H1 (cell line): ENCODE measurements around the gene PCGF3. TPM values are rescaled to one million over a fixed set of nuclear protein-coding genes. Genes with fewer than 3 reads are reported as not detected.

ENCODE experiments used
- CTCF ChIA-PET: fragments of 300-600 bp; sonication (Branson Sonifier 250); formaldehyde crosslinking; loops from one replicate; lab custom pipeline; 2021; ENCODE audit not compliant: partially characterized antibody; lab: Charles Lee
- POLR2A ChIA-PET: fragments of 300-600 bp; sonication (Branson Sonifier 250); formaldehyde crosslinking; loops from one replicate; lab custom pipeline; 2021; ENCODE audit warnings: inconsistent platforms; ENCODE audit not compliant: partially characterized antibody; lab: Charles Lee
- DNase-seq, 2 experiments: peaks; one replicate each; pipeline versions ENCODE4 v3.0.0 to v3.0.0-alpha.2; 2010 to 2022; ENCODE audit warnings: low spot score in 2 of 2, low read depth in 1 of 2, mixed read lengths in 1 of 2
- FAIRE-seq: peaks from 2 replicates; lab custom pipeline; 2011; peaks lifted over from hg19 to GRCh38; lab: Jason Lieb, UNC
- H2AFZ ChIP-seq: 2 replicates; pipeline ENCODE4 v1.8.1; 2012; ENCODE audit warnings: low read length, inconsistent platforms
- H2AK5ac ChIP-seq: 2 replicates; pipeline ENCODE4 v1.6.1; 2013; ENCODE audit warnings: low read depth, low read length
- H2BK120ac ChIP-seq: replicated peaks from 2 replicates; pipeline ENCODE3; 2013; ENCODE audit warnings: low read depth, low read length, inconsistent platforms
- H2BK12ac ChIP-seq: 2 replicates; pipeline ENCODE4 v1.6.1; 2013; ENCODE audit warnings: low read depth, low read length
- H2BK15ac ChIP-seq: 2 replicates; pipeline ENCODE4 v1.6.1; 2013; ENCODE audit warnings: low read length
- H2BK20ac ChIP-seq: 2 replicates; pipeline ENCODE4 v1.6.1; 2013; ENCODE audit warnings: low read length
- H2BK5ac ChIP-seq: 2 replicates; pipeline ENCODE4 v1.6.1; 2013; ENCODE audit warnings: low read depth, low read length
- H3K14ac ChIP-seq: 2 replicates; pipeline ENCODE4 v1.6.1; 2013; ENCODE audit warnings: inconsistent platforms; ENCODE audit not compliant: insufficient read length
- H3K18ac ChIP-seq: 2 replicates; pipeline ENCODE4 v1.6.1; 2013; ENCODE audit warnings: low read length; ENCODE audit errors: extremely low read depth
- H3K23ac ChIP-seq: 2 replicates; pipeline ENCODE4 v1.6.1; 2013; ENCODE audit warnings: inconsistent platforms; ENCODE audit not compliant: insufficient read length
- H3K23me2 ChIP-seq: 2 replicates; pipeline ENCODE4 v1.6.1; 2013; ENCODE audit warnings: low read depth, low read length
- H3K27ac ChIP-seq: 2 replicates; pipeline ENCODE4 v1.6.1; 2011; ENCODE audit warnings: low read depth, low read length, inconsistent platforms
- H3K27me3 ChIP-seq, 4 experiments: replicated peaks in 1 of 4; 1 replicate in 1 of 4; 2 replicates in 3 of 4; pipeline versions ENCODE4 v1.6.1 to v1.8.1; 2011 to 2013; ENCODE audit warnings: low read length in 3 of 4, mild to moderate bottlenecking in 3 of 4, inconsistent platforms in 2 of 4, mixed read lengths in 2 of 4, moderate library complexity in 1 of 4; ENCODE audit not compliant: control insufficient read depth in 3 of 4, insufficient read depth in 3 of 4; ENCODE audit errors: extremely low read depth in 1 of 4
- H3K36me3 ChIP-seq, 4 experiments: 2 replicates each; pipeline versions ENCODE4 v1.6.1 to v1.8.1; 2011 to 2013; ENCODE audit warnings: mild to moderate bottlenecking in 4 of 4, low read length in 3 of 4, moderate library complexity in 2 of 4, control low read depth in 1 of 4, inconsistent platforms in 1 of 4; ENCODE audit not compliant: insufficient read depth in 4 of 4, control insufficient read depth in 2 of 4
- H3K4ac ChIP-seq: replicated peaks from 2 replicates; pipeline ENCODE3; 2013; ENCODE audit warnings: low read length, low read depth, mixed read lengths, inconsistent platforms; ENCODE audit not compliant: insufficient read length
- H3K4me1 ChIP-seq, 4 experiments: replicated peaks in 1 of 4; 1 replicate in 1 of 4; 2 replicates in 3 of 4; pipeline versions ENCODE4 v1.6.1 to v1.8.1; 2011 to 2013; ENCODE audit warnings: low read length in 3 of 4, inconsistent platforms in 2 of 4, mixed read lengths in 1 of 4; ENCODE audit not compliant: insufficient read depth in 4 of 4, control insufficient read depth in 3 of 4
- H3K4me2 ChIP-seq, 2 experiments: 2 replicates each; pipeline versions ENCODE4 v1.6.1 to v1.8.1; 2011 to 2013; ENCODE audit warnings: low read depth in 2 of 2, low read length in 2 of 2, control low read depth in 1 of 2, inconsistent platforms in 1 of 2, mild to moderate bottlenecking in 1 of 2; ENCODE audit not compliant: insufficient read depth in 1 of 2
- H3K4me3 ChIP-seq, 4 experiments: fragments of 200-600, 300-600 bp in 1 of 4; sonication (generic), shearing (Covaris generic), sonication (Bioruptor Twin) in 1 of 4; 2 replicates each; pipeline versions ENCODE4 v1.5.1 to v1.8.1; 2011 to 2016; ENCODE audit warnings: low read length in 4 of 4, low read depth in 3 of 4, control low read depth in 2 of 4, inconsistent platforms in 2 of 4, mild to moderate bottlenecking in 2 of 4, mixed read lengths in 1 of 4, moderate library complexity in 1 of 4; ENCODE audit not compliant: insufficient read depth in 2 of 4; ENCODE audit errors: extremely low read depth in 1 of 4
- H3K56ac ChIP-seq: replicated peaks from 2 replicates; pipeline ENCODE3; 2013; ENCODE audit warnings: low read depth, mild to moderate bottlenecking, mixed read lengths, low read length, inconsistent platforms; ENCODE audit not compliant: insufficient read length
- H3K79me1 ChIP-seq: 2 replicates; pipeline ENCODE4 v1.6.1; 2013; ENCODE audit warnings: low read depth, low read length, control low read depth
- H3K79me2 ChIP-seq, 2 experiments: 2 replicates each; pipeline versions ENCODE4 v1.6.1 to v1.8.1; 2012 to 2013; ENCODE audit warnings: low read length in 2 of 2, mild to moderate bottlenecking in 2 of 2, inconsistent platforms in 1 of 2; ENCODE audit not compliant: insufficient read depth in 2 of 2, control insufficient read depth in 1 of 2
- H3K9ac ChIP-seq, 4 experiments: replicated peaks in 1 of 4; 1 replicate in 1 of 4; 2 replicates in 3 of 4; pipeline versions ENCODE4 v1.6.1 to v1.8.1; 2011 to 2013; ENCODE audit warnings: low read depth in 3 of 4, low read length in 3 of 4, control low read depth in 2 of 4, mild to moderate bottlenecking in 2 of 4, moderate library complexity in 2 of 4, inconsistent platforms in 1 of 4; ENCODE audit errors: extremely low read depth in 1 of 4
- H3K9me3 ChIP-seq, 2 experiments: 2 replicates each; pipeline versions ENCODE4 v1.6.1 to v1.8.1; 2012 to 2013; ENCODE audit warnings: mild to moderate bottlenecking in 2 of 2, moderate library complexity in 2 of 2, control low read depth in 1 of 2, inconsistent platforms in 1 of 2, low read depth in 1 of 2, low read length in 1 of 2, mixed read lengths in 1 of 2; ENCODE audit not compliant: insufficient read depth in 2 of 2
- H4K20me1 ChIP-seq, 2 experiments: replicated peaks in 1 of 2; 2 replicates each; pipeline versions ENCODE3 to v1.8.1; 2011 to 2013; ENCODE audit warnings: inconsistent platforms in 2 of 2, low read length in 2 of 2, mild to moderate bottlenecking in 1 of 2; ENCODE audit not compliant: insufficient read depth in 2 of 2, control insufficient read depth in 1 of 2
- H4K5ac ChIP-seq: 2 replicates; pipeline ENCODE4 v1.6.1; 2013; ENCODE audit warnings: low read length, low read depth, mixed read lengths, inconsistent platforms; ENCODE audit not compliant: insufficient read length
- H4K8ac ChIP-seq: 2 replicates; pipeline ENCODE4 v1.8.0; 2013; ENCODE audit warnings: mild to moderate bottlenecking, moderate library complexity, low read length, inconsistent platforms; ENCODE audit not compliant: insufficient read depth; ENCODE audit errors: extremely low read depth
- H4K91ac ChIP-seq: replicated peaks from 2 replicates; pipeline ENCODE3; 2013; ENCODE audit warnings: low read length, mixed read lengths, inconsistent platforms; ENCODE audit not compliant: insufficient read length
- POLR2A ChIP-seq, 2 experiments: IDR thresholded peaks; 1 replicate in 1 of 2; 2 replicates in 1 of 2; pipeline ENCODE4 v1.6.1; 2011; ENCODE audit warnings: low read depth in 2 of 2, low read length in 2 of 2, mild to moderate bottlenecking in 2 of 2; ENCODE audit errors: control extremely low read depth in 1 of 2
- RAD21 ChIP-seq, 2 experiments: IDR thresholded peaks in 1 of 2; conservative IDR thresholded peaks in 1 of 2; 2 replicates each; pipeline ENCODE4 v1.6.1; 2011; ENCODE audit warnings: low read depth in 2 of 2, low read length in 2 of 2, improper control_type of control experiment in 1 of 2, inconsistent platforms in 1 of 2, mild to moderate bottlenecking in 1 of 2, moderate library complexity in 1 of 2
- SIN3A ChIP-seq, 2 experiments: IDR thresholded peaks in 1 of 2; conservative IDR thresholded peaks in 1 of 2; 2 replicates each; pipeline ENCODE4 v1.6.1; 2011 to 2012; ENCODE audit warnings: low read length in 2 of 2, improper control_type of control experiment in 1 of 2, low read depth in 1 of 2, mild to moderate bottlenecking in 1 of 2
- WGBS, 2 experiments: shearing (Covaris generic) in 1 of 2; methylation state at CpG; one replicate each; pipeline versions ENCODE4 v1.1.6 to v1.1.7; 2013 to 2015; ENCODE audit warnings: low lambda C conversion rate in 2 of 2, mixed read lengths in 2 of 2, inconsistent platforms in 1 of 2, low coverage in 1 of 2, missing lambda C conversion rate in 1 of 2; ENCODE audit not compliant: insufficient replicate concordance in 2 of 2, insufficient coverage in 1 of 2, insufficient read length in 1 of 2; ENCODE audit errors: extremely low coverage in 1 of 2, missing lambda C conversion rate in 1 of 2; 5-methylcytosine and 5-hydroxymethylcytosine counted together
- polyA plus RNA-seq, 7 experiments: library from polyadenylated mRNA; depleted of rRNA in 3 of 7; stranded (reverse) in 5 of 7; unstranded in 2 of 7; fragments of >200 nt in 5 of 7; fragments of 200-250 nt in 2 of 7; gene quantifications; 1 replicate in 5 of 7; 2 replicates in 1 of 7; 4 replicates in 1 of 7; pipeline versions ENCODE4 v1.2.1 to v1.2.3, GENCODE V29; 2011 to 2013; ENCODE audit warnings: missing spikeins in 2 of 7, mixed read lengths in 2 of 7
- total RNA-seq: library from RNA; stranded (reverse); fragmentation: NEBNext Ultra II Directional; extraction: Animal tissue kit (Norgen Biotek cat#: 25700); gene quantifications from 2 replicates; pipeline ENCODE4 v1.2.1, GENCODE V29; 2021

Gene PCGF3
- total and polyA plus RNA-seq, 2 of the 8 experiments (the other 6 are each of a cell fraction or from before 2014, with no cell fraction given), result 52.7 to 52.9 TPM

- FAIRE-seq, result no peak
- H4K91ac ChIP-seq, result no peak overlapping the region
- H2BK15ac ChIP-seq, result no peak overlapping the region
- peaks cover 0 to 8% (median 7%) of the 10 kb centered on the region in 4 experiments; a peak in 6 of 7 replicates for H3K4me1 ChIP-seq
- no peak overlapping the region for H3K27ac ChIP-seq
- no peak for DNase-seq
- no peak overlapping the region for H2AK5ac ChIP-seq
- H3K23ac ChIP-seq, result no peak overlapping the region
- TF ChIP-seq POLR2A (IDR thresholded peaks at IDR 0.05; ENCODE audit: control extremely low read depth in 1 of 2, low read depth in 2 of 2, low read length in 2 of 2) (peak in 1 of 2 experiments; percentile 46; a peak in 1 of 3 replicates), SIN3A (conservative IDR thresholded peaks at IDR 0.05 in 1 of 2, IDR thresholded peaks at IDR 0.05 in 1 of 2; ENCODE audit: low read depth in 1 of 2, low read length in 2 of 2) (no peak), RAD21 (IDR thresholded peaks at IDR 0.05 in 1 of 2, conservative IDR thresholded peaks at IDR 0.05 in 1 of 2; ENCODE audit: low read depth in 2 of 2, low read length in 2 of 2) (no peak)
- no peak overlapping the region for H2BK5ac ChIP-seq
- H2BK12ac ChIP-seq, result no peak overlapping the region
- no peak overlapping the region for H4K8ac ChIP-seq
- no peak overlapping the region for H3K9ac ChIP-seq
- H3K27me3 ChIP-seq, result no peaks in the 10 kb centered on the region; a peak in 1 of 7 replicates
- H2BK20ac ChIP-seq, result no peak overlapping the region
- H3K79me1 ChIP-seq, result peaks cover 9% of the 10 kb centered on the region
- CTCF ChIA-PET, result no interaction called here
- H2AFZ ChIP-seq, result no peak overlapping the region
- H3K56ac ChIP-seq, result no peak overlapping the region
- no peak overlapping the region for H3K4me2 ChIP-seq
- no peak overlapping the region for H3K14ac ChIP-seq
- no peak overlapping the region for H4K5ac ChIP-seq
- no peak overlapping the region for H3K18ac ChIP-seq
- no peaks in the 10 kb centered on the region for H3K9me3 ChIP-seq
- WGBS, 2 experiments, result 92% methylated on average over 6 of the region's 6 CpGs; no CpG with 5 or more reads in 1 of the 2 experiments
- peaks cover 0 to 52% (median 16%) of the 10 kb centered on the region in 4 experiments; a peak in 7 of 8 replicates for H3K36me3 ChIP-seq
- no peak overlapping the region for H3K4me3 ChIP-seq
- H3K4ac ChIP-seq, result no peak overlapping the region
- H3K79me2 ChIP-seq, result peaks cover 11 to 77% of the 10 kb centered on the region in 2 experiments; a peak in 3 of 4 replicates
- POLR2A ChIA-PET, result interaction anchor here (1.2 to 1.5 kb wide), 2 partner anchors 9 to 19 kb away, joined by 3 to 5 read pairs; no protein-coding TSS in a partner anchor
- H2BK120ac ChIP-seq, result no peak overlapping the region
- peaks cover 9% of the 10 kb centered on the region for H3K23me2 ChIP-seq
- H4K20me1 ChIP-seq, result peaks cover 19 to 22% of the 10 kb centered on the region in 2 experiments
Measured at GRCh38 chr4:777520-778262, 72.1 kb downstream of the PCGF3 start.
